ENCODE results near the gene APAF1. TPM values are rescaled to one million over a fixed set of nuclear protein-coding genes. Genes with fewer than 3 reads are reported as not detected.

The APAF1 gene
- total and polyA plus RNA-seq, 9 of the 15 experiments (the other 6 are each of a cell fraction or from before 2014, with no cell fraction given), result 5.1 to 15.7 (median 9.9) TPM

DNA sequence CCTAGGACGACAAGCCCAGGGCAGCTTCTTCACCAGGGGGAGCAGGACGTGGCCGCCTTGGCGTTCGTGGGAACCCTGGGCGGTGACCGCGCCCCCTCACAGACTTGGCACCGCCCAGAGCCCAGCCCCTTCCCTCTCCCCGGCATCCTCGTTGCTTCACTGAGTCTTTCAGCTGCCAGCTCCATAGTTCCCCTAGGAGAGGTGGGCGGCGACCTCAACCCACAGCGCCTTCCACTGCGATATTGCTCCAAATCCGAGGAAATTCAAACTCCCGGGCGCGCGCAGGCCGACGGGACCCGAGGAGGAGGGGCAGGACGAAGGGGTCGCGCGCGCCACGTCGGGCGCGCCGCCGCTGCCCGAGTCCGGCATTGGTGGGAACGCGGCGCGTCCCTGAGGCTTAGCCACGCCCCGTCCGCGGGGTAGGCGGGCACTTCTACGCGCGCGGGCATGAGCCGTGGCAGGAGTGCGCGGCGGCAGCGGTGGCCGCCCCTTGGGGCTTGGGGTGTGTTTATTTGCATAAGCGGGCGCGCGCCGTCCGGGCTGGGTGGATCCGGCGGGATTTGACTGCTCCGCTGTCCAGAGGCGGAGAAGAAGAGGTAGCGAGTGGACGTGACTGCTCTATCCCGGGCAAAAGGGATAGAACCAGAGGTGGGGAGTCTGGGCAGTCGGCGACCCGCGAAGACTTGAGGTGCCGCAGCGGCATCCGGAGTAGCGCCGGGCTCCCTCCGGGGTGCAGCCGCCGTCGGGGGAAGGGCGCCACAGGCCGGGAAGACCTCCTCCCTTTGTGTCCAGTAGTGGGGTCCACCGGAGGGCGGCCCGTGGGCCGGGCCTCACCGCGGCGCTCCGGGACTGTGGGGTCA is at the start of gene APAF1, which contains the start of gene IKBIP (continued):
- TF ChIP-seq ESRRB (CRISPR knock-in tag; IDR thresholded peaks at IDR 0.05; ENCODE audit: borderline replicate concordance) (no peak), U2AF1 (optimal IDR thresholded peaks at IDR 0.05; ENCODE audit: low read depth, low read length) (peak; percentile 58), HNRNPK (IDR thresholded peaks at IDR 0.05; ENCODE audit: low read depth, low read length, poor library complexity, severe bottlenecking) (no peak), HNRNPL (IDR thresholded peaks at IDR 0.05; ENCODE audit: low read depth, low read length) (peak; percentile 88), EP300 (IDR thresholded peaks at IDR 0.05; ENCODE audit: low read length) (0 out of 2 replicates have a peak, but pooled peaks have one; percentile 6), HDGF (IDR thresholded peaks at IDR 0.05) (no peak), SIN3A (IDR thresholded peaks at IDR 0.05; ENCODE audit: borderline replicate concordance in 2 of 2, control insufficient read depth in 1 of 2, low read depth in 2 of 2, low read length in 2 of 2) (peak; percentile 31 to 76; a peak in 1 of 4 replicates), KDM5B (IDR thresholded peaks at IDR 0.05; ENCODE audit: insufficient replicate concordance, low read depth, low read length) (peak; percentile 69), MYC (IDR thresholded peaks at IDR 0.05; ENCODE audit: low read depth, low read length) (peak; percentile 69), MYC (CRISPR knock-in tag; IDR thresholded peaks at IDR 0.05; ENCODE audit: borderline replicate concordance, low read depth) (peak; percentile 83; the same call in 1 of the 2 replicates), MTA1 (IDR thresholded peaks at IDR 0.05; ENCODE audit: borderline replicate concordance) (no peak)
- TF ChIP-seq, protein P1, sequence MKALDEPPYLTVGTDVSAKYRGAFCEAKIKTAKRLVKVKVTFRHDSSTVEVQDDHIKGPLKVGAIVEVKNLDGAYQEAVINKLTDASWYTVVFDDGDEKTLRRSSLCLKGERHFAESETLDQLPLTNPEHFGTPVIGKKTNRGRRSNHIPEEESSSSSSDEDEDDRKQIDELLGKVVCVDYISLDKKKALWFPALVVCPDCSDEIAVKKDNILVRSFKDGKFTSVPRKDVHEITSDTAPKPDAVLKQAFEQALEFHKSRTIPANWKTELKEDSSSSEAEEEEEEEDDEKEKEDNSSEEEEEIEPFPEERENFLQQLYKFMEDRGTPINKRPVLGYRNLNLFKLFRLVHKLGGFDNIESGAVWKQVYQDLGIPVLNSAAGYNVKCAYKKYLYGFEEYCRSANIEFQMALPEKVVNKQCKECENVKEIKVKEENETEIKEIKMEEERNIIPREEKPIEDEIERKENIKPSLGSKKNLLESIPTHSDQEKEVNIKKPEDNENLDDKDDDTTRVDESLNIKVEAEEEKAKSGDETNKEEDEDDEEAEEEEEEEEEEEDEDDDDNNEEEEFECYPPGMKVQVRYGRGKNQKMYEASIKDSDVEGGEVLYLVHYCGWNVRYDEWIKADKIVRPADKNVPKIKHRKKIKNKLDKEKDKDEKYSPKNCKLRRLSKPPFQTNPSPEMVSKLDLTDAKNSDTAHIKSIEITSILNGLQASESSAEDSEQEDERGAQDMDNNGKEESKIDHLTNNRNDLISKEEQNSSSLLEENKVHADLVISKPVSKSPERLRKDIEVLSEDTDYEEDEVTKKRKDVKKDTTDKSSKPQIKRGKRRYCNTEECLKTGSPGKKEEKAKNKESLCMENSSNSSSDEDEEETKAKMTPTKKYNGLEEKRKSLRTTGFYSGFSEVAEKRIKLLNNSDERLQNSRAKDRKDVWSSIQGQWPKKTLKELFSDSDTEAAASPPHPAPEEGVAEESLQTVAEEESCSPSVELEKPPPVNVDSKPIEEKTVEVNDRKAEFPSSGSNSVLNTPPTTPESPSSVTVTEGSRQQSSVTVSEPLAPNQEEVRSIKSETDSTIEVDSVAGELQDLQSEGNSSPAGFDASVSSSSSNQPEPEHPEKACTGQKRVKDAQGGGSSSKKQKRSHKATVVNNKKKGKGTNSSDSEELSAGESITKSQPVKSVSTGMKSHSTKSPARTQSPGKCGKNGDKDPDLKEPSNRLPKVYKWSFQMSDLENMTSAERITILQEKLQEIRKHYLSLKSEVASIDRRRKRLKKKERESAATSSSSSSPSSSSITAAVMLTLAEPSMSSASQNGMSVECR (CRISPR knock-in tag; IDR thresholded peaks at IDR 0.05), result peak; percentile 59
- TF ChIP-seq, protein P2, sequence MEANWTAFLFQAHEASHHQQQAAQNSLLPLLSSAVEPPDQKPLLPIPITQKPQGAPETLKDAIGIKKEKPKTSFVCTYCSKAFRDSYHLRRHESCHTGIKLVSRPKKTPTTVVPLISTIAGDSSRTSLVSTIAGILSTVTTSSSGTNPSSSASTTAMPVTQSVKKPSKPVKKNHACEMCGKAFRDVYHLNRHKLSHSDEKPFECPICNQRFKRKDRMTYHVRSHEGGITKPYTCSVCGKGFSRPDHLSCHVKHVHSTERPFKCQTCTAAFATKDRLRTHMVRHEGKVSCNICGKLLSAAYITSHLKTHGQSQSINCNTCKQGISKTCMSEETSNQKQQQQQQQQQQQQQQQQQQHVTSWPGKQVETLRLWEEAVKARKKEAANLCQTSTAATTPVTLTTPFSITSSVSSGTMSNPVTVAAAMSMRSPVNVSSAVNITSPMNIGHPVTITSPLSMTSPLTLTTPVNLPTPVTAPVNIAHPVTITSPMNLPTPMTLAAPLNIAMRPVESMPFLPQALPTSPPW (CRISPR knock-in tag; IDR thresholded peaks at IDR 0.05), result peak; percentile 88
- TF ChIP-seq, protein P3, sequence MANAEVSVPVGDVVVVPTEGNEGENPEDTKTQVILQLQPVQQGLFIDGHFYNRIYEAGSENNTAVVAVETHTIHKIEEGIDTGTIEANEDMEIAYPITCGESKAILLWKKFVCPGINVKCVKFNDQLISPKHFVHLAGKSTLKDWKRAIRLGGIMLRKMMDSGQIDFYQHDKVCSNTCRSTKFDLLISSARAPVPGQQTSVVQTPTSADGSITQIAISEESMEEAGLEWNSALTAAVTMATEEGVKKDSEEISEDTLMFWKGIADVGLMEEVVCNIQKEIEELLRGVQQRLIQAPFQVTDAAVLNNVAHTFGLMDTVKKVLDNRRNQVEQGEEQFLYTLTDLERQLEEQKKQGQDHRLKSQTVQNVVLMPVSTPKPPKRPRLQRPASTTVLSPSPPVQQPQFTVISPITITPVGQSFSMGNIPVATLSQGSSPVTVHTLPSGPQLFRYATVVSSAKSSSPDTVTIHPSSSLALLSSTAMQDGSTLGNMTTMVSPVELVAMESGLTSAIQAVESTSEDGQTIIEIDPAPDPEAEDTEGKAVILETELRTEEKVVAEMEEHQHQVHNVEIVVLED (CRISPR knock-in tag; IDR thresholded peaks at IDR 0.05), result peak; percentile 83
- TF ChIP-seq, protein P4, sequence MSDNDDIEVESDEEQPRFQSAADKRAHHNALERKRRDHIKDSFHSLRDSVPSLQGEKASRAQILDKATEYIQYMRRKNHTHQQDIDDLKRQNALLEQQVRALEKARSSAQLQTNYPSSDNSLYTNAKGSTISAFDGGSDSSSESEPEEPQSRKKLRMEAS (CRISPR knock-in tag; IDR thresholded peaks at IDR 0.05), result no peak; the same call in 1 of the 2 replicates
- TF ChIP-seq, protein P5, sequence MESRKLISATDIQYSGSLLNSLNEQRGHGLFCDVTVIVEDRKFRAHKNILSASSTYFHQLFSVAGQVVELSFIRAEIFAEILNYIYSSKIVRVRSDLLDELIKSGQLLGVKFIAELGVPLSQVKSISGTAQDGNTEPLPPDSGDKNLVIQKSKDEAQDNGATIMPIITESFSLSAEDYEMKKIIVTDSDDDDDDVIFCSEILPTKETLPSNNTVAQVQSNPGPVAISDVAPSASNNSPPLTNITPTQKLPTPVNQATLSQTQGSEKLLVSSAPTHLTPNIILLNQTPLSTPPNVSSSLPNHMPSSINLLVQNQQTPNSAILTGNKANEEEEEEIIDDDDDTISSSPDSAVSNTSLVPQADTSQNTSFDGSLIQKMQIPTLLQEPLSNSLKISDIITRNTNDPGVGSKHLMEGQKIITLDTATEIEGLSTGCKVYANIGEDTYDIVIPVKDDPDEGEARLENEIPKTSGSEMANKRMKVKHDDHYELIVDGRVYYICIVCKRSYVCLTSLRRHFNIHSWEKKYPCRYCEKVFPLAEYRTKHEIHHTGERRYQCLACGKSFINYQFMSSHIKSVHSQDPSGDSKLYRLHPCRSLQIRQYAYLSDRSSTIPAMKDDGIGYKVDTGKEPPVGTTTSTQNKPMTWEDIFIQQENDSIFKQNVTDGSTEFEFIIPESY (CRISPR knock-in tag; IDR thresholded peaks at IDR 0.05), result peak; percentile 29; the same call in 1 of the 2 replicates

Measured in K562 (cell line).